Activated T-cell treated with anti-CD3 and anti-CD28 coated beads for 1 hour (primary cell): ENCODE measurements around the gene TSC22D2.
"Not testable (repeated sequence)": the region's sequence is repeated elsewhere in the genome, so short reads cannot be mapped to it uniquely, and the experiment has no call there.

ENCODE experiments used
- DNase-seq: peaks from one replicate; pipeline ENCODE4 v3.0.0-alpha.2; 2020; ENCODE audit warnings: low read depth

Gene TSC22D2

DNA sequence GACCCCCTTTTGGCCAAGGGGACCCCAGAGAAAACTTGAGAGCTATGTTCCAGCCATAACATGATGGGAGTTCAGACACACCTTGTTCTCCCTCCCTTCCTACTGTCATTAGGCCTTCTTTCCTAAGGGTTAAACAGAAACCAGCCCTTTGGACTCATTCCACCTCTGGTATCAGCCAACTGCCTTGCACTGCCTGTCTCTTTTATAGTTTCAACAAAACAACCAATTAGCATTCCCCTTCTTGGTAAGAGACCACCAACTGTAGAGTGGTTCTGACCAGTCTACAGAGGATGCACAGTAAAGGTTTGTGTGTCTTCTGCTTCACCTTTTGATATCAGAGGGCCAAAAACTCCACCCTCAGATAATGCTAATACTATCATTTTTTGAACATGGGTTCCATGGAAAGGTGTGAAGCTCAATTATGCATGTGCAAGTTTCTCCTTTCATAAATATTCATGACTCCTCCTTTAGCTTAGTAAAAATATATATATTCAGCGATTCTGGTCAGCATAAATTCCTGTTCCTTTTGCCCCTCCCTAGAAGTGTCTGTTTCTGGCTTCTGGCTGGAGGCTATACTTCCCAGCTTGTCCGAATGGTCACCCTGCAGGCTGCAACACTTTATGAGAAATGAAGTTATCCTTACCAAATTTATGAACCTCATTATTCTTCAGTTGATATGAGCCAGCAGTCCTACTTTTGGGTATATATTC lies 82.3 kb downstream of the TSC22D2 start:
- DNase-seq = no peak

DNA sequence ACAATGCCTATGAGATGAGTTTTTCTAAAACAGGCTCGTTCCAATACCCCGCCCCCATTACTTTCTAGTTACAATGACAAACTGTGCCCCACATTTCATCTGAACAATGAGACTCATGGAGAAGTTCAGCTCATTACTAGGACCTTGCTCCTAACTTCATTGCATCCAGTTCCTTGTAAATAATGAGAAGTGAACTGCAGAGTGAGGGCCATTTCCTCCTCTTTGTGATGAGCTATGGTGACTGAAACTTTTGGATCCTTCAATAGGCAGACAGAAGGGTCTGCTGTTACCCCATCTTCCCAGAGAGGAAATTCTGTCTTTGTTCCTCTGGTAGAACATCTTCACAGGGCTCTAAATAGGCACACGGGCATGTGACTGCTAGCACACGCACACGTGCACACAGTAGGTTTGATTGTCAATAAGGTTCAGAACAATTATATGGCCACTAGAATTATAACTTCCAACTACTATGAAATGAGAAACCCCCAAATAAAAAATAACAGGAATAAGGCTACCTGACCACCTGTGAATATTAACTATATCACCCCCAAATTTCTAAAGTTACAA lies 86.4 kb downstream of the TSC22D2 start:
- DNase-seq = no peak

DNA sequence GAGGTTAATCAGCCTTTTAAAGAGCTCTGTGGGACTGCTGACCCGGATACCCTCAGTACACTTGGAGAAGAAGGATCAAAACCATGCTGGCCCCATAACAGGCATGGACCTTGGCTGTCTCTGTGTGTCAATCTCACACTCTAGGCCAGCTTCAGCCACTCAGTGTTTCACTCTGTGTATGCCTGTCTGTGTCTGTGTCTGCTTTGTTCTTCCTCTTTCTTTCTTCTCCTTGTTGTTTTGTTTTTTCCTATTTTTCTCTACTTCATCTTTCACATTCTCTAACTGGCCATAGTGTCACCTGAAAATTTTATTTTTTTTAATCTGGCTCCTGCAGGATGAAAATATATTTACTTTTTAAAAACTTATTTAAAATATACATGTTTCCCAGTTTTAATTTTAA lies 87.1 kb downstream of the TSC22D2 start:
- DNase-seq = no peak

DNA sequence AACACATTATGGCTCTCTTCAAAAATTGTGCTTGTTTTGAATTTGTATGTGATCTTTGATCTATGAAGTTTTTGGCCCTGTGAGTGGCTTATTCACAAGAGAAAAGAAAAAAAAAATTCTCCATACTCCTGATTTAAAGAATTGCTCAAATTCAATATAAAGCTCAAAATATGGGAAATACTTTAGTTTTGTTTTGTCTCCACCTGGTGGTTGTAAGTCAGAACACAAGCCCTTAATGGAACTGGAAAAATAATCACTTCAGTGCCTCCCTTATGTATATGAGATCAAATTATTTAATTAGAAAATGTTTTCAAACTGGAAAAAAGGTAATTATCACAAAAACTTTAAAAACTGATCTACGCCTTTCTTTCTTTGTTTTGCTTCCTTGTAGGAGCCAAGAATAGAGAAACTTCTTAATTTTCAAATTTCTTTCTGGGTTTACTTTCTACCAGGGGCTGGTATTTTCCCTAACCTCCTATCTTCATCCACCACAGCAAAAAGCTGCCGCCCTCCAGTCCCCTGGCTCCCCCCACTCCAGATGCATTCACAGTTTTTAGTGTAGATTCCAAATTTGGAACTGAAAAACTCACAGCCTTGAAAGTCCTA lies 87.6 kb downstream of the TSC22D2 start:
- DNase-seq = no peak

DNA sequence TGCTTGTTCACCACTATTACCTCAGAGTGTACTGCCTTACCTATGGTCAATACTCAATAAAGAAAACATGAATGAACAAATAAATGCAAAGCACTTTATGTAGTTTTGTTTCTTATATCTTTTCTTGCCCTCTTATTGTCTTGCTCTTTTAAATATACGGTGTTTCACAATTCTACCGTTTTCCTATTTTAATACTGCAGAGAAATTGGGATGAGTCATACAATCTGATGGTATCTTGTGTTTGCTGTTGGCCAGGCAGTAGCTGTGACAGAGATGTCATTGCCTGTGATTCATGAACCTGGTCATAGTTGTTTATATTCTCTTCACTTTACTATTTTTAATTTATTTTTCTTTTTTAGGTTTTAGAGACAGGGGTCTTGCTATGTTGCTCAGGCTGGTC lies 89.9 kb downstream of the TSC22D2 start:
- DNase-seq = no peak

DNA sequence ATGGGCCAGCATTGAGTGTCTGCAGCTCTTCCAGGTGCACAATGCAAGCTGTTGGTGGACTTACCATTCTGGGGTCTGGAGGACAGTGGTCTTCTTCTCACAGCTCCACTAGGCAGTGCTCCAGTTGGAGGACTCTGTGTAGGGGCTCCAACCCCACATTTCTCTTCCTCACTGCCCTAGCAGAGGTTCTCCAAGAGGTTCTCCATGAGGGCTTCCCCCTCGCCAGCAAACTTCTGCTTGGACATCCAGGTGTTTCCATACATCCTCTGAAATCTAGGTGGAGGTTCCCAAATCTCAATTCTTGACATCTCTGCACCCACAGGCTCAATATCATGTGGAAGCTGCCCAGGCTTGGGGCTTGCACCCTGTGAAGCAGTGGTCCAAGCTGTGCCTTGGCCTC lies 92.9 kb downstream of the TSC22D2 start:
- DNase-seq = not testable (repeated sequence)

DNA sequence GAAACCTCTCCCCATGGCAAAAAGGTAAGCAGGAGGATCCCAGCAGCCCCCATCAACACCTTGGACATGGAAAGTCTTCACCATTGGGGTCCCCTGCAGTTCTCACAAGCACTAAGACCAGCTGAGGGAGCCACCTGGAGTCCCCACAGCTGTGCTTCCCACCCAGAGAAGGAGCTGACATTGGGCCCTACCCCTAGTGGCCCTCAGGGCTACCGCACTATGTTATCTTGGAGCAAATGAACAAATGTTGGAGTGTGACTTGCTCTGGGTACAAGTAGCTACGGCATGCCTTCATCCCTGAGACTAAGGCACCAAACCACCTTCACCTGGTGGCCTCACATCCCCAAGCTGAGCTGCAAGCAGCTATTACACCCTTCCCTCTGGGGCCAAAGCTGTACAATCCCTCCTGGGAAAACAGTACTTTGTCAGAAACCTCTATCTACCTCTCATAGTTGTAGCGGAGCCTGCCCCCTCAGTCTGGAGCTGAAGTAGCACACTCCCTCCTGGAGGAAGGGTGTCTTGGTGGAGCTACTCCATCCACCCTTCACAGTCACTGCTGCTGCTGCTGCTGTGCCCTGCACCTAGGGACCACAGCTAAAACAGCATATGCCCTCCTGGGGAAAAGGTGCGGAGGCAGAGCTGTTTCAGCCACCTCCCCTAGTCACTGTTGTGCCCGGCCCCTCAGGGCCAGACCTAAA lies 95.5 kb downstream of the TSC22D2 start:
- no peak for DNase-seq

DNA sequence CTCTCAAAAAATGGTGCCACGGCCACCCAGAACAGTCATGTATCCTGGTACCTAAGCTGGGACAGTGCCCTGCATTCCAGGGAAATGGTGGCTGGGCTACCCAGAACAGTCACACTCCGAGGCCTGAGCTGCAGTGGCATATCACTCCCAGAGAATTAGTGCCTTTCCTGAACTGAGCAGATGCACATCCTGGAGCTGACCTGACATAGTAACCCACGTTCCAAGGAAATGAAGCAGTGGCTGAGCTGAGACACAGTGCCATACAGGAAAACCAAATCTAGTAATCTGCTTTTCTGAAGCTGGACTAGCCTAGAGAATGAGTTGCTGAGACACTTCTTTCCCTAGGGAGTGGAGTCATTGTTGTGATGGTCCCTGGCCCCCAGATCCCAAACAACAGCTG lies 96.4 kb downstream of the TSC22D2 start:
- no peak for DNase-seq

DNA sequence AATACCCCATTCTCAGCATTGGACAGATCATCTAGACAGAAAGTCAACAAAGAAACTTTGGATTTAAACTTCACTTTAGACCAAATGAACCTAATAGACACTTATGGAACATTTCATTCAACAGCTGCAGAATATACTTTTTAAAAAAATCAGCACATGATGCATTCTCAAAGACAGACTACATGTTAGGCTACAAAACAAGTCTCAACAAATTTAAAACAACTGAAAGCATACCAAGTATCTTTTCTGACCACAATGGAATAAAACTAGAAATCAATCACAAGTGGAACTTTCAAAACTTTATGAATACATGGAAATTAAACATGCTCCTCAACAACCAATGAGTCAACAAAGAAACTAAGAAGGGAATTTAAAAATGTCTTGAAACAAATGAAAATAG lies 100.3 kb downstream of the TSC22D2 start:
- DNase-seq = no peak

DNA sequence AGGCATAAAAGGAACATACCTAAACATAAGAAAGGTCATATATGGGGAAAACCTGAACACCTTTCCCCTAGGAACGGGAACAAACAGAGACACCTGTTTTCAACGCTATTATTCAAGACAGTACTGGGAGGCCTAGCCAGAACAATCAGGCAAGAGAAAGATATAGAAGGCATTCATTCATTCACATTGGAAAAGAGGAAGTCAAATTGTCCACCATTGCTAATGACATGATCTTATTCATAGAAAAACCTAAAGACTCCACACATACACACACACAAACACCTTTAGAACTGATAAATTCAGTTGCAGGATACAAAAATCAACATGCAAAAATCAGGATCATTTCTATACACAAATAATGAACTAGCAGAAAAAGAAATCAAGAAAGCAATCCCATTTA lies 101.7 kb downstream of the TSC22D2 start:
- no peak for DNase-seq

DNA sequence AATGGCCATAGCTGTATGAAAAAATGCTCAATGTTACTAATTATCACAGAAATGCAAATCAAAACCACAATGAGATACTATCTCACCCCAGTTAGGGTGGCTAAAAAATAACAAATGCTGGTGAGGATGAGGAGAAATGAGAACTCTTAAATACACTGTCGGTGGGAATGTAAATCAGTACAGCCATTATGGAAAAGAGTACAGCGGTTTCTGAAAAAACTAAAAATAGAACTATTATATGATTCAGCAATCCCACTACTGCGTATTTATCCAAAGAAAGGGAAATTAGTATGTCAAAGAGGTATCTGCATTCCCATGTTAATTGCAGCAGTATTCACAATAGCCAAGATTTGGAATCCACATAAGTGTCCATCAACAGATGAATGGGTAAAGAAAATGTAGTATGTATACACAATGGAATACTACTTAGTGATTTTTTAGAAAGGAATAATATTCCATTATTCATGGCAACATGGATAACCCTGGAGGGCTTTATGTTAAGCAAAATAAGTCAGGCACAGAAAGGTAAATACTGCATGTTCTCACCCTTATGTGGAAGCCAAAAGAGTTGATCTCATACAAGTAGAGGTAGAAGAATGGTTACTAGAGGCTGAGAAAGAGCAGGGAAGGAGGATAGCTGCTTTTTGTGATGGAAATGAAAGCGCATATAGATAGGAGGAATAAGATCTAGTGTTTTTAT lies 103.2 kb downstream of the TSC22D2 start:
- no peak for DNase-seq

DNA sequence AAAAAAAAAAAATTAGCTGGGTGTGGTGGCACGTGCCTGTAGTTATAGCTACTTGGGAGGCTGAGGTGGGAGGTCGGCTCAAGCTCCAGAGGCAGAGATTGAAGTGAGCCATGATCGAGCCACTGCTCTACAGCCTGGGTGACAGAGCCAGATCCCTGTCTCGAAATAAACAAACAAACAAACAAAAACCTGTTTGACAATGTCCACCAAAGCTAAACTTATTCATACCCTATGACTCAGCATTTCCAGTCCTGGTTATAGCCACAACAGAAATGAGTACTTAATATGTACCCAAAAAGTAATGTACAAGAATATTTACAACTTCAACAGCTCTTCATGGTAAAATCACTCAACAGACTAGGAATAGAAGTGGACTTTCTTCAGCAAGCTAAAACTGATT lies 107.1 kb downstream of the TSC22D2 start:
- no peak for DNase-seq
